WTC11 (cell line): ENCODE data around the gene CEP57L1.

Source experiments
- CTCF ChIP-seq: fragments of 200-600 bp; IDR thresholded peaks from 2 replicates; pipeline ENCODE4 v1.8.0; 2022; ENCODE audit warnings: antibody characterized with exemption
- E2F4 ChIP-seq: sonication (generic); formaldehyde crosslinking; IDR thresholded peaks from 2 replicates; pipeline ENCODE4 v1.8.1; 2022; ENCODE audit warnings: low read depth, mild to moderate bottlenecking, moderate library complexity, missing genetic modification reagents, borderline replicate concordance
- ELF4 ChIP-seq: sonication (generic); formaldehyde crosslinking; IDR thresholded peaks from 2 replicates; pipeline ENCODE4 v1.8.1; 2022; ENCODE audit warnings: low read depth, mild to moderate bottlenecking, moderate library complexity, missing genetic modification reagents
- ESRRA ChIP-seq: sonication (generic); formaldehyde crosslinking; IDR thresholded peaks from 2 replicates; pipeline ENCODE4 v1.8.1; 2022; ENCODE audit warnings: mild to moderate bottlenecking, missing genetic modification reagents, borderline replicate concordance
- FOXJ3 ChIP-seq: sonication (generic); formaldehyde crosslinking; IDR thresholded peaks from 2 replicates; pipeline ENCODE4 v1.9.0; 2021; ENCODE audit warnings: missing genetic modification reagents, mild to moderate bottlenecking, borderline replicate concordance
- GTF2I ChIP-seq: fragments of 250-450 bp; sonication (Bioruptor Pico); conservative IDR thresholded peaks from 2 replicates; pipeline ENCODE4 v1.4.0; 2021; ENCODE audit warnings: mild to moderate bottlenecking
- IRF2 ChIP-seq: sonication (generic); formaldehyde crosslinking; IDR thresholded peaks from 2 replicates; pipeline ENCODE4 v1.8.0; 2022; ENCODE audit warnings: low read depth, missing genetic modification reagents, borderline replicate concordance
- MYBL2 ChIP-seq: sonication (generic); formaldehyde crosslinking; IDR thresholded peaks from 2 replicates; pipeline ENCODE4 v1.8.1; 2023; ENCODE audit warnings: mild to moderate bottlenecking, moderate library complexity, missing genetic modification reagents
- NFE2L1 ChIP-seq: sonication (generic); formaldehyde crosslinking; IDR thresholded peaks from 2 replicates; pipeline ENCODE4 v1.8.1; 2023; ENCODE audit warnings: missing genetic modification reagents
- USF2 ChIP-seq: sonication (generic); formaldehyde crosslinking; IDR thresholded peaks from 2 replicates; pipeline ENCODE4 v1.8.1; 2023; ENCODE audit warnings: mild to moderate bottlenecking, missing genetic modification reagents, moderate library complexity
- ZNF138 ChIP-seq: sonication (generic); formaldehyde crosslinking; conservative IDR thresholded peaks from 2 replicates; pipeline ENCODE4 v1.8.1; 2022; ENCODE audit warnings: mild to moderate bottlenecking, moderate library complexity, missing genetic modification reagents
- TF ChIP-seq, protein P1 (sequence below): fragments of 250-450 bp; sonication (Bioruptor Pico); IDR thresholded peaks from 2 replicates; pipeline ENCODE4 v2.1.2; 2022; ENCODE audit warnings: mild to moderate bottlenecking, moderate library complexity
- TF ChIP-seq, protein P2 (sequence below): sonication (generic); formaldehyde crosslinking; IDR thresholded peaks from 2 replicates; pipeline ENCODE4 v1.8.1; 2023; ENCODE audit warnings: mild to moderate bottlenecking, missing genetic modification reagents, moderate library complexity
- TF ChIP-seq, protein P3 (sequence below): sonication (generic); formaldehyde crosslinking; conservative IDR thresholded peaks from 2 replicates; pipeline ENCODE4 v1.8.1; 2023; ENCODE audit warnings: mild to moderate bottlenecking, low read depth, missing genetic modification reagents, moderate library complexity

DNA sequence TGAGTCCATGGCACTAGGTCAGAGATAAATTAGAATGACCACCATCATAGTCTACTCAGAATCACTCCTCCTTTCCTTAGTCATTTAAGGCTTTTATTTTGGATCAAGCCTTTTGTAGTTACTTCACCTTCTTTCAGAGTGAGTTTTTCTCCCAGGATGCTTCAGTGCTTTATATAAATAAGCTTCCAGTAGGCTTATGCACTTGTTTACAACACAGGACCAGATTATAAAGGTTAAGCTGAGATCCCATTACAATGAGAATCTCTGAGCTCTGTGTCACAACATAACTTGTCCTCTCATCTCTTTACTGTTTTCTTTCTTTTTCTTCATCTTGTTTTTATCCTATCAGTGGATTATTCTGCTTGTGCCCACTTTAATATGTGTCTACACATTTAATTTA is 47.9 kb downstream of the CEP57L1 start:
- TF ChIP-seq, protein P1, sequence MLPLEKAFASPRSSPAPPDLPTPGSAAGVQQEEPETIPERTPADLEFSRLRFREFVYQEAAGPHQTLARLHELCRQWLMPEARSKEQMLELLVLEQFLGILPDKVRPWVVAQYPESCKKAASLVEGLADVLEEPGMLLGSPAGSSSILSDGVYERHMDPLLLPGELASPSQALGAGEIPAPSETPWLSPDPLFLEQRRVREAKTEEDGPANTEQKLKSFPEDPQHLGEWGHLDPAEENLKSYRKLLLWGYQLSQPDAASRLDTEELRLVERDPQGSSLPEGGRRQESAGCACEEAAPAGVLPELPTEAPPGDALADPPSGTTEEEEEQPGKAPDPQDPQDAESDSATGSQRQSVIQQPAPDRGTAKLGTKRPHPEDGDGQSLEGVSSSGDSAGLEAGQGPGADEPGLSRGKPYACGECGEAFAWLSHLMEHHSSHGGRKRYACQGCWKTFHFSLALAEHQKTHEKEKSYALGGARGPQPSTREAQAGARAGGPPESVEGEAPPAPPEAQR (CRISPR knock-in tag): no peak
- TF ChIP-seq, protein P2, sequence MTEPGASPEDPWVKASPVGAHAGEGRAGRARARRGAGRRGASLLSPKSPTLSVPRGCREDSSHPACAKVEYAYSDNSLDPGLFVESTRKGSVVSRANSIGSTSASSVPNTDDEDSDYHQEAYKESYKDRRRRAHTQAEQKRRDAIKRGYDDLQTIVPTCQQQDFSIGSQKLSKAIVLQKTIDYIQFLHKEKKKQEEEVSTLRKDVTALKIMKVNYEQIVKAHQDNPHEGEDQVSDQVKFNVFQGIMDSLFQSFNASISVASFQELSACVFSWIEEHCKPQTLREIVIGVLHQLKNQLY: no peak
- no peak for TF ChIP-seq ZNF138
- TF ChIP-seq NFE2L1 (CRISPR knock-in tag): no peak
- TF ChIP-seq CTCF: no peak
- no peak for TF ChIP-seq ESRRA (CRISPR knock-in tag)
- TF ChIP-seq FOXJ3 (CRISPR knock-in tag): no peak
- TF ChIP-seq USF2 (CRISPR knock-in tag): no peak
- TF ChIP-seq MYBL2 (CRISPR knock-in tag): no peak
- no peak for TF ChIP-seq ELF4 (CRISPR knock-in tag)
- TF ChIP-seq, protein P3, sequence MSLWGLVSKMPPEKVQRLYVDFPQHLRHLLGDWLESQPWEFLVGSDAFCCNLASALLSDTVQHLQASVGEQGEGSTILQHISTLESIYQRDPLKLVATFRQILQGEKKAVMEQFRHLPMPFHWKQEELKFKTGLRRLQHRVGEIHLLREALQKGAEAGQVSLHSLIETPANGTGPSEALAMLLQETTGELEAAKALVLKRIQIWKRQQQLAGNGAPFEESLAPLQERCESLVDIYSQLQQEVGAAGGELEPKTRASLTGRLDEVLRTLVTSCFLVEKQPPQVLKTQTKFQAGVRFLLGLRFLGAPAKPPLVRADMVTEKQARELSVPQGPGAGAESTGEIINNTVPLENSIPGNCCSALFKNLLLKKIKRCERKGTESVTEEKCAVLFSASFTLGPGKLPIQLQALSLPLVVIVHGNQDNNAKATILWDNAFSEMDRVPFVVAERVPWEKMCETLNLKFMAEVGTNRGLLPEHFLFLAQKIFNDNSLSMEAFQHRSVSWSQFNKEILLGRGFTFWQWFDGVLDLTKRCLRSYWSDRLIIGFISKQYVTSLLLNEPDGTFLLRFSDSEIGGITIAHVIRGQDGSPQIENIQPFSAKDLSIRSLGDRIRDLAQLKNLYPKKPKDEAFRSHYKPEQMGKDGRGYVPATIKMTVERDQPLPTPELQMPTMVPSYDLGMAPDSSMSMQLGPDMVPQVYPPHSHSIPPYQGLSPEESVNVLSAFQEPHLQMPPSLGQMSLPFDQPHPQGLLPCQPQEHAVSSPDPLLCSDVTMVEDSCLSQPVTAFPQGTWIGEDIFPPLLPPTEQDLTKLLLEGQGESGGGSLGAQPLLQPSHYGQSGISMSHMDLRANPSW (CRISPR knock-in tag): no peak
- no peak for TF ChIP-seq GTF2I (CRISPR knock-in tag)
- no peak for TF ChIP-seq IRF2 (CRISPR knock-in tag)
- no peak for TF ChIP-seq E2F4 (CRISPR knock-in tag)
